NCI-H1694 treated with DMSO at 0.1 percent for 48 hours (cell line): Measurements from ENCODE around the gene ACVRL1.

Source experiments
- DNase-seq: peaks from one replicate; lab custom pipeline; 2025; lab: John Stamatoyannopoulos, UW

The ACVRL1 gene

DNA sequence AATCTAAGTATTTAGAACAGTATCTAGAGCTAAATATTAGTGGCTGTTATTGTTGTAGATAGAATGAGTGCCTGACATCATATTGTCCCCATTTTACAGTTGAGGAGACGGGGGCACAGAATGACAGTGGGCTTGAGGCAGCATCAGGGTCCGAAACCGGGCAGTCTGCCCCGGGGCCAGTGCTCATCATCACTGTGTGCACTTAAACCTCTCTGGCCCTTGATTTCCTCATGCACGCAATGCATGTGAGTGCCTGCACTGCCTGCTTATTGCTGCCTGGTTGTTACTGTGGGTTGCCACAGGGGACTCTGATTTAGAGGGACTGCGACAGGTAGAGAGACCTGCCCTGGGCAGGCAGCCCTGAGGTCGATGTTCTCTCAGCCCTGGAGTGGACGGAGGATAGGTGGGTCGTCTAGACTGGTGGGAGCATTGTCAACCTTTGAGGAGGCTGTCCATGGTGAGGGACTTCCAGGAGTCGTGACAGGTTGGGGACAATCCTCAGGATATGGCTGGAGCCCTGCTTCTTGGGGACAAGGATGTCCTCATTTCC, 9.8 kb downstream of the ACVRL1 start:
- no peak for DNase-seq

DNA sequence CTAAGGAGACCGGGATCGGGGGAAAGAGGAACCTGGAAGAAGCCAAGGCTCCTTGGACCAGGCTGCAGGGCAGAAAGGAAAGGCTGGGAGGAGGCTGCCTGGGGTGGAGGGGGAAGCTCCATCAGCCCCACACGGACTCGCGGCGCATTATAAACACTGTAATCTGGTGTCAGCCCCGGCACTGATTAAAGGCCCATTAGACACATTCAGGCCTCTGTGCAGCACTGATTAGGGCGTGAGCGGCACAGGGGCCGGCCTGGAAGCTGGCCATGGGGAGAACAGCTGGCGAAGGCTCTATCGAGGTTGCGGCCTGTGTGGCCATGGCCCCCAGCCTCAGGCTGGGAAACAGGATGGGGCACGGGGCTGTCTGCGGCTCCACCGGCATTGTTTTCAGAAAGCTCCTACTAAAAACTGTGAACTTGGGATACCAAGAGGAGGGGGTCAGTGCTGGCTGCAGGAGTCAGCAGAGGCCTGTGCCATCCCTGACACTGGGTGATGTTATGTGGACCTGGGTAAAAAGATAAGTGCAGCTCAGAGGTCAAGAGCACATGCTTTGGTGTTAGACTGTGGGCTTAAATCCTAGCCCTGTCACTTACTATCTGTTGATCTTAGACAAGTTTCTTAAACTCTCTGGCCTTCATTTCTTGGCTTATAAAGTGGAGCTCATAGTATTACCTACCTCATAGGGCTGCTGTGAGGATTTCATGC, 10.6 kb downstream of the ACVRL1 start:
- DNase-seq, result no peak

DNA sequence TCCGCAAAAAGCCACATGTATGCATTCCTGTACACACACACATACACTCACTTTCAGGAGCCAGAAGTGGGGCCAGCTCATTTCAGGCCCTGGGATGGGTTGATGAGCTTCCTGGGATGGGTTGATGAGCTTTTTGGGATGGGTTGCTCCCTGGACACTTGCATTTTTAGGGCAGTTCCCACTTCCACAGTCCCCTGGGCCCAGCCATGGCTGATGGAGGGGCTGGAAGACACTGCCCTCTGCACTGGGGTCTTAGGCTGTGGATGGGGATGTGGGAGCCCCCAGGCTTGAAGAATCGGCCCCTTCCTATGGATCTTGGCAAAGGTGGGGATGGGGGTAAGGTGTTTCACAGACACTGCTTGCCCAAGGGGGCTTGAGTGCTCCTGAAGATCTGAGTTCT, 12.7 kb downstream of the ACVRL1 start:
- DNase-seq, result no peak

DNA sequence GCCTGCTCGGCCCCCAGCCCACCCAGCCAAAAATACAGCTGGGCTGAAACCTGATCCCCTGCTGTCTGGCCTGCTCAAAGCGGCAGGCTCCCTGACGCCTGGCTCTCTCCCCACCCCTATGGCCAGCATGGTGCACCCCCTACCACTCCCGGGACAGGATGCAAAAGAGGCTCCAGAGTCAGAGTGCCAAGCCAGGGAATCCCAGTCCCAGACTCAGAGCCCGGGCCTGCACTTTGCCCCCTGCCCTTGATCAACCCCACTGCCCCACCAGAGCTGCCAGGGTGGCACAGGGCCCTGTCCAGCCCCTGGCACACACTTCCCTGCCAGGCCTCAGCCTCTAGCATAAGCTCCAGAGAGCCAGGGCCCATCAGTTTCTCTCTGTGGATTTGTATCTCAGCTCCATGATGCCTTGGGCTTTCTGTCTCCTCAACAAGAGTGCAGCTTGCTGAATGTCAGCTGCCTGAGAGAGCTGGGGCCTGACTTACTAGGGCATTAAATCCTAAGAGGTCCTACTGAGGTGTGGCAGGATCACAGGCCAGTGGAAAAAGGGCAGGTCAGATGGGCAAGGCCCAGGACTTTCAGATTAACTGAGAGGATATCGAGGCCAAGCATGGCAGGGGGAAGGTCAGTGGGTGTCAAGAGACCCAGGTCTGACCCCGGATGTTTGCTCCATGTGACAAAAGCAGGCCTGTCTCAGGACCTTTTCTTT, 13.9 kb downstream of the ACVRL1 start:
- DNase-seq, result peak; percentile 4

DNA sequence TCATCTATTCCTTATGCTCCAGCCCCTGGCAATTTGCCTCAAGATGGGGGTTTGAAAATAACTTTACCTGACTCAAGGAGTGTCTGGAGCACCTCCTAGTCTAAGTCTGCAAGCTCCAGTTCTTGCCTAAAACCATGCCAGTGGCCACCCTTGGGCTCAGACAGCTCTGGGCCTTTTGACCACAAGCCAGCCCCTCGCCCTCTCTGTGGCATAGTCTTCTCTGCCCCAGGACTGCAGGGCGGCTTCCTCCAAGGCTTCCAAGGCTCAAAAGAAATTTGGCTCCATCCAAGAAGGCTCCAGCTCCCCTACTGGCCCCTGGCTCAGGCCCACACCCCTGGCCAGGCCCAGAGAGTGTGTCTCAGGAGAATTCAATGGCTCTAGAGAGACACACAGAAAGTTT, 14.8 kb downstream of the ACVRL1 start:
- DNase-seq, result no peak

DNA sequence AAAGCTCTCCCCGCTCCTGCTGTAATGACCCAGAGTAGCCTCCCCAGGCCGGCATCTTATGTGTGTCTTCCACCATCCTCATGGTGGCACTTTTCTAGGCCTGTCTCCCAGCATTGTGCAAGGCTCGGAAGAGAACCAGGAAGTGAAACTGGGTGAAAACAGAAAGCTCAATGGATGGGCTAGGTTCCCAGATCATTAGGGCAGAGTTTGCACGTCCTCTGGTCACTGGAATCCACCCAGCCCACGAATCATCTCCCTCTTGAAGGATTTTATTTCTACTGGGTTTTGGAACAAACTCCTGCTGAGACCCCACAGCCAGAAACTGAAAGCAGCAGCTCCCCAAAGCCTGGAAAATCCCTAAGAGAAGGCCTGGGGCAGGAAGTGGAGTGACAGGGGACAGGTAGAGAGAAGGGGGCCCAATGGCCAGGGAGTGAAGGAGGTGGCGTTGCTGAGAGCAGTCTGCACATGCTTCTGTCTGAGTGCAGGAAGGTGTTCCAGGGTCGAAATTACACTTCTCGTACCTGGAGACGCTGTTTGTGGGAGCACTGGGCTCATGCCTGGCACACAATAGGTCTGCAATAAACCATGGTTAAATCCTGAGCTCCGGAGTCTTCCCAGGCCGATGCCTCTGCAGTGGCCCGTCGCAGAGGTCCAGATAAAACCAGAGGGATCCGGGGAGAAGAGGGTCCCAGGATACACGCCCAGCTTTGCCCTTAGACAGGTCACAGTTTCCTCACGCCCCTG, 15.6 kb downstream of the ACVRL1 start:
- DNase-seq, result no peak

DNA sequence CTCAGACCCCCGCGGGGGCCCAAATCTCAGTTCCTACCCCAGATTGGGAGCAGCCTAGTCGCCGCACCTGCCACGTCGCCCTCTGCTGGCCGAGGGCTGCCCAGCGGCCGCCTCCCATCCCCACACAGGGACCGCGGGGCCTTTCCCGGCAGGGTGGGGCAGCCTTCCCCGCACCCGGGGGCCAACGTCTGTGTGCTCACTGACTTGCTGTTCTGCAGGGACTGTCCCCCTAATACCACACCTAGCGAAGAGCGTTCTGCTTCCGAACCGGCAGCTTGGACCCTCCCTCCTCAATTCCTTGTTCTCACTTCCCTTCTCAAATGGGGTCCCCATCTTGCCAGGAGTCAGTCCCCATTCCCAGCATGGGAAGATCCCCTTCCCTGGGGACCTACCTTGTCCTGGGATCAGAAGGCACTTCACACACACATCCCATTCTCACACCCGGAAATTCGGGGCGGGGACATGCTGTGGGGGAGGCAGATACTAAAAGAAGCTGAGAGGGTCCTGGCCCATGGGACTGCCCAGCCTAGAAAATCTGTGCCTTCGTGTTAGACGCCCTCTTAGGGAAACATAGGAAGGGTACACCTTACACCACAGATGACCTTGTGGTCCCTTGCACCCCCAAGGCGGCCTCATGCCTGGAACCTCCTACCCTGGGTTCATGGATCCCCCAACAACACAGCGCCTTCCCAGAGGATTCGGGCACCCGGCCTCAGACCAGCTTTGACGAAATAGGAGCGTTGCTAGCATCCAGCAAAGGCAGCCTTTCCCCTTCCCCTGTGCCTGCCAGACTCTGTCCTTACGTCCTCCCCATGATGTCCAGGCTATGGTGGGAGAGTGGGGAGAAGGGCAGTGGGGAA, 16.4 kb downstream of the ACVRL1 start:
- no peak for DNase-seq

DNA sequence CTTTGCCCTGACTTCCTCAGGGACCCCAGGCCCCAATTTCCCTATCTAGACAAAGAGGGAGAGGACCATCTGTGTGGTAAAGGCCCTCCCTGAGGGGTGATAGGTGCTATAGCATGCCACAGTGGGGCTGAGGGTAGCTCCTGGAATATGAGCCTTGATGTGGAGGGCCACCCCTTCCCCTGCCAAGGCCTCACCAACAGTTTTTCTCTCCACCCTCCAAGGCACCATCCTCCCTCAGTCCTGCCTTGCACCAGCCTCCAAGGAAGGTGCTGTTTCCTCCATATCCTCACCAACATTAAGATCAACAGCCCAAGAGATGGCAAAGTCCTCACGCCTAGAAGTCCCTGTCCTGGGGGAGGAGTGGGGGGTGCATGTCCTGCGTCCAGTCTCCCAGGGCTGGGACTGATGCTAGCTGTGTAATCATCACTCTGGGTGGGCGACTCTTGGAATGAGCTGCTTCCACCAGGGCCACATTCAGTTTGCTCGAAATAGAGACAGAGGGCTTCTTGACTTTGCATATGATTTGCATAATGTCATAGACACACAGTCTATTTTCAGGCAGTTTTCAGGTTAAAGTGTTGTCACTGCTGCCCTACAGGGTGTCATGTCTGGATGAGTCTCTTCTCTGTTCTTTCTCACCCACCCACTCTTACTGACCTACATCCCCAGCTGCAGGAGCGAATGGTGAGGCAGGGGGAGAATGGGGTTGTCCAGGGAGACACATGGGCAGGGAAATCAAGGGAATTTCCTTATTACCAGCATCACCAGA, 17.4 kb downstream of the ACVRL1 start:
- no peak for DNase-seq

DNA sequence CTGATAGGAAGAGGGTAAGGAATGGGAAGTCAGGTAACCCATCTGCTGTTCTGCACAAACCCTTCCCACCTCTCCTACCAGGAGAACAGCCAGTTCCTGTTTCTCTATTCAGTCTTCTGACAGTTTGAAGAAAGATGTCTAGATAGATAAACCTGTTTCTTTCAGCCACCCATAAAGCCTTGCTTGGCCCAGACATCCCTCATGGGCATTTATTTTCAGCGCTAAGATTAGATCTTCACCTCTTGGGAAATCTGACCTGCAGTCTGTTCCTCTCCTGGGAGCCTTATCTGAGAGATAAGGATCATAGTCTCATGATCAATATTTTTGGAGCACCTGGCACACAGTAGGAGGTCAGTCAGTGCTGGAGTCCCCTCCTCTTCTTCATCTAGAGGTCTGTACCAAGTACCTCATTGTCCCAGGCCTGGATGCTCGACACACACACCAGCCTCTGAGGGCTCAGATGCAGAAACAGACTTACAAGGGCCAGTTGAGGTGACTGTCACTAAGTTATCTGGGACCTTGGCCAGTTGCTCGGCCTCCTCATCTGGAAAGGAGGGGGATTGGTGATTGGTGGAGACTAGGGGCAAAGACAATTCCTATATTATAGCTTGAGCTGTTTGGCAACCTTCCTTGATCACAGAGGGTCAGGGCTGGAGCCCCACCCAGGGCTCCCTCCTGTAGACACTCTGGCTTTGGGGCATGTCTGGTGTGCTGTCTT, 18.2 kb downstream of the ACVRL1 start:
- no peak for DNase-seq

DNA sequence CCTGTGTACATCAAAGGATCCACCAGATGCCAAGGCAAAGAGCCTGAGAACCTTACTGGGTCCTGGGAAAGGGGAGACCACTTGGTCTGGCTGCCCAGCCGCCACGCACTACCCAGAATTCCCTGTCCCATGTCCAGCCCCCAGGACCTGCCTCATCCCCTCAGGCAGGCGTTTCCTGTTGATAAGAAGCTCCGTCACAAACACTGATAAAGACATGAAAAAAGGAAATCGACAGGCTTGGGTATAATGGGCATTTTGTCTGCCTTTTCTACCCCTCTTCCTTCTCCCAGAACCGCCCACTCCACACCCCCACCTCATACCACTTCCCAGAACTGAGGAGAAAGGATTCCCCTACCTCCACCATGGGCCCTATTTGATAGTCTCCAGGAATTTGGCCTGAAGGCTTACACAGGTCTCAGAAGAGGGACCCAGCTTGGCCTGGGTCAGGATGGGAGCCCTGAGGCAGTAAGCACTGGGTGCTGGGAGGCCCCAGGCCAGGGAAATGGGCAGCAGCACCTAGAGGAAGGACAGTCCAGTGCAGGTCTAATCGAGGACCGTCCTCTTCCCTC, 18.8 kb downstream of the ACVRL1 start:
- DNase-seq, result no peak

DNA sequence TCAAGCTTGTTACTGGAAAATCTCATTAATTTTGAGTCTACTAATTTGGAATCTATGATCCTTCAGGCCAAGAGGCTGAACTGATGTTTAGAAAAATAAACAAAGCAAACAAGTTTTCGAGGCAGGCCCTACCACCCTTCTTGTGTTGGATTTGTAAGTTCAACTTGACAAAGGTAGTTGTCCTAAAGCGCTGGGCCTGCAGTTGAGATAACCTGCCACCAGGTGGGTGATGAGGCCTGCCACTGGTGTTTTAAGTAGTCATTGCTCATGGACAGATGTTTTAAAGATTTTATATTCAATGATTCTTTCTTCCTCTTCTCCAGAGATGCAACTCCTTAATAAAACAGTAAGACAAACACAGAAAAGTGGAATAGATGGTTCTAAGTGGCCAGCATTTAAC, 19.4 kb downstream of the ACVRL1 start:
- no peak for DNase-seq

DNA sequence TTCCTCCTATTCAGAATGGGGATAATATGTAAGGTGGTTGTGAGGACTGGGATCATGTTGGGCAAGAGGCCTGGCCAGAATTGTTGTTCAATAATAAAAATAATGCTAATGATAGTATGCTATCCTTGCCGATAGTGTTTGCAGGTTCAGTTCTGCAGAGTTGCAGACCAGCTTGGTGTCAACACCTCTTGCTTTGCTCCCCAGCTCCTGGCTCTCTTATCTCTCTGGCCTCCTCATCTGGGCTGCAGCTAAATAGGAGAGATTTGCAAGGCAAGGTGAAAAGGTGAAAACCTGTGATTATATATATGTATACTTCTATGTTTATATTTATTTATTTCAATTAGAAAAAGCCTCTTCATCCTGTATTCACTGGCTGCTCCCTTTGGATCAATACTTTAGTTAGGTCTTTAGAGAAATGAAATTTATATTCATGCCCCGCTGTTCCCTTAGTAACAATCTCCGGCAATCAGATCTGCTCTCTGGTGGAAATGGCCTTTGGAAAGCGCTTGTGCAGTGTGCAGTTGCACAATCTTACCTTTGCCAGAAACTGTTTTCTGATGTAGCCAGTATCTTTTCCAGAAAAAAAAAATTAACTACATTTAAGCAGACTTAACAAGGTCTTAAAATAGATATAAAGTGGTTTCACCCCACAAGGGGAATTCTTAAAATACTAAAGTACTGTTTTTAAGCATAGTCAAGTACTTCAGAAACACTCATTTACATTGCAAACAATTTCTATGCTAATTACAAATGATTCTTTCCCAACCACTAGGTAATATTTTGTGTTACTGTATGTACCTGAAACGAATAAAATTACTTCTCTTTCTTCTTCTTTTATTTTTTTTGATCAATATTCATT, 25.1 kb downstream of the ACVRL1 start:
- no peak for DNase-seq

DNA sequence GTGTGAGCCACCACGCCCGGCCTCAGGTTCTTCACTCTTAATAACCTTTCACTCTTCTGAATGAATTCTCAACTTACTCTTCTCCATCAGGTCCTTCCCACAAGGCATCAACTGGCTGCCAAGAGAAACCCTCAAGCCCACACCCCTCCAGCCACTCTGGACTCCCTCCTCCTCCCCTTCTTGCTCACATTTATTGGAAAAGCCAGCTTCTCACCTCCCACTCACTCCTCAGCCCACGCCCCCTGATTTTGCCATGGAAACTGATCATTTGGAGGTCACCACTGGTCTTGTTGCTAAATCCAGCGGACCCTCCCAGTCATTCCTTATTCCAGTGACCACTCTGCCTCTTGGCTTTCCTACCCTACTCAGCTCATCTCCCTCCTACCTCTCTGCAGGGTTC, 26.8 kb downstream of the ACVRL1 start:
- DNase-seq, result no peak

DNA sequence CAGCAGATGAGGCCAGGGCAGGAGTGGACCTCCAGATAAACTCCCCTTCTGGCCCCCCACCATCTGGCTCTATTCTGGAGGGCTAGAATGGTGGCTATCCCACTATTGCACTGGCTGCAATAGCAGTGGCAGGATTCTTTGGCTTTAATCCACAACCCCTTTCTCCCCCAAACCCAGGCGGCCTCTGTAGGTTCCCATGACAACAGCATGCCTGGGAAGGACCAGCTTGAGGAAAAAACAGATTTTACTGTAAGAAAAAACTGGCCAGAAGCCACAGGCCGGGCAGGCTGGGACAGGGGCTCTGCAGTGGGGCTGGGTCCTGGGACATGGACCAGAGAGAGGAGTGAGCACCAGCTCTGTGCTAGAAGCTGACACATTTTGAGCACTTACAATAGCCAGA, 30.6 kb downstream of the ACVRL1 start:
- peak; percentile 42 for DNase-seq

DNA sequence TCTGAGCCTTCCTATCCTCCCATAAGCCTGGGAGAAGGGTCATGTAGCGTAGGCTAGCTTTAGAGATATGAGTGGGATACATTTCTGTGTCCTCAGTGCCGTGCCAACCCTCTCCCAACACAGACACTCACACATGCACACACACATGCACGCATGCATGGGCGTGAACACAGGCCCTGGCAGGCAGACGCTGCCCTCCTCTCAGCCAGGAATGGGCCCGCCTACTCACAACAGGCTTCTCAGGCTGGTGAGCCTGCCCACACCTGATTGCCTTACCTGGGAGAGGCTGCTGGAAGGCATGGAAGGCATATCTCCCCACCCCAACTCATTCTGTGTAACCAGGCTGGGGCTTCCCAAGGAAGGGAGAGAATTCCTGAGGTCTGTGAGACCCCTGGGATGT, 31.4 kb downstream of the ACVRL1 start:
- no peak for DNase-seq

DNA sequence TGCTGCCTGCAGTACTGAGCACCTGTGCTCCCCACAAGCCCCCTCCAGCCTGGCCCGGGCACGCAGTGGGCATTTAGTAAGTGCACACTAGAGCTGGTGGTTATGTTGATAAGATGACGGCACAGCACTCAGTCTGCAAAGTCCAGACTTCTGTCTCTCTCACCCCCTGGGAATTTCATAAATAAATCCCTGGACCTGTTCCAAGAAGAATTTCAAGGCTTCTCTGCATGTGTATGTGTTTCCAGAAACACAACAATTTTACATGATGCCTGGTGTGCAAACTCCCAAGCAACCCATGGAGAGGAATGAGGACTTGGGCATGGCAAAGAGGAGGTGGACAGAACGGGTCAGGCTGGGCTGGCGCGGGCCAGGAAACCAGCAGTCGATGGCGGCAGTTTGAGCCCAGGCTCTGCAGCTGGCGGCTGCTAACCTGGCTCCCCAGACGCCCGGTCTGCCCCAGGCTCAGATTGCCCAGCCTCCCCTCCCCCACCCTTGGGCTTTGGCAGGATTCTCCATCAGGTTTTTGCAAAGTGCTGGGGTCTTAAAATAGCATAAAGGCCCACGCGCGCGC, 33.8 kb downstream of the ACVRL1 start:
- DNase-seq, result peak; percentile 35

DNA sequence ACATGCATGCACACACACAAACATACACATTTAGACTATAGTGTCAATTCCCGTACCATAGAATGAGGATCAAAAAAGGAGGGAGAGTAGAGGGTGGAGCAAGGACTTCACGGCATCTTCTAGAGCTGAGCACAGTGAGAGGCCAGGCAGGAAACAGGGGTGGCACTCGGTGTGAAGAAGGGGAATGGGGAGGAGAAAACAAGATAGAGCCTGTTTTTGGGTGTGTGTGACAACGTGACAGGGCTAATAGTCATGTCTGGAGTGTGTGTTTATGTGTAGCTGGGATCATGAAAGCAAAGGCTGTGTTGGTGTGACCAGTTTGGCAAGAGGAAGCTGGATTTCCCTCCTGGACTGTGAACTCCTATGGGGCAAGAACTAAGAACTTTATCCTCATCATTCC, 34.3 kb downstream of the ACVRL1 start:
- no peak for DNase-seq

DNA sequence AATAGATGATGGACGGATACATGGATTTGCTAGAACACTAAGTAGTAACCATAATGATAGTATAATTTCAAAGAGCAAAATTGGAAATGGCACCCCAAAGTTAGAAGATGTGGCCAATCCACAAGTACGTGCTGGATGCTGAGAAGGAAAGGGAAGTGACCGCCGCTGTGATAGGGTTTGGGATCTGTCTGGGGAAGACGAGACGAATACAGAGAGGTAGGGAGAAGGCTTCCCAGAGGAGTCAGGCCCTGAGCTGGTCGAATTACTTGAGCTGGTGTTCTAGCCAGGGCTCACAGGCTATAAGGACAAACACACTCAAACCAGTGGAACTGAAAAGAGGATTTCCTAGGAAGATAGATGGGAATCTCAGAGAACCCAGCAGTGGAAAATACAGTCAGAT, 34.8 kb downstream of the ACVRL1 start:
- DNase-seq, result no peak

DNA sequence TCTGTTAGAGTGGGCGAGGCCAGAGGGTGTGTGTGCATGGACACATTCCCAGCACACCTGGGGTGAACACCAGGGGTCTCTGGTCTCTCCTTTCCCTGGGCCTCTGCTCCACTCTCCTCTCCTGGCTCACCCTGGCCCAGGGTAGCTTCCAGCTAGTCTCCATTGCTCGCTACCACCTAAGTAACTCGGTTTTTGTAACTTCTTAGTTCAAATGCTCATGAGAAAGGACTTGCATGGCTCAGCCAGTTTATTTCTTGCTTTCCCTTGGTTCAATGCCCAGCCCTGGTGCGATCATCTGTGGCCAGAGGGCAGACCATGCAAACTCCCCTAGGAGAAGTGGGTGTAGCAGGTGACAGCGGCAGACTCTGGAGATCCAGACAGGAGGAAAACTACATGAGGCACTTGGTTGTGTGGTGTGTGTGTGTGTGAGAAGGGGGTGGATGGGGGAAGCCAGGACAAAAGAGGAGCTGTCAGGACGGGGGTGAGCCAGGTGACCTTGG, 35.2 kb downstream of the ACVRL1 start:
- no peak for DNase-seq
